Measurements from ENCODE around the gene AGXT. TPM values are rescaled to one million over a fixed set of nuclear protein-coding genes. Genes with fewer than 3 reads are reported as not detected.

AGXT gene
- total RNA-seq, 1 donor from 2014 or later: not detected

DNA sequence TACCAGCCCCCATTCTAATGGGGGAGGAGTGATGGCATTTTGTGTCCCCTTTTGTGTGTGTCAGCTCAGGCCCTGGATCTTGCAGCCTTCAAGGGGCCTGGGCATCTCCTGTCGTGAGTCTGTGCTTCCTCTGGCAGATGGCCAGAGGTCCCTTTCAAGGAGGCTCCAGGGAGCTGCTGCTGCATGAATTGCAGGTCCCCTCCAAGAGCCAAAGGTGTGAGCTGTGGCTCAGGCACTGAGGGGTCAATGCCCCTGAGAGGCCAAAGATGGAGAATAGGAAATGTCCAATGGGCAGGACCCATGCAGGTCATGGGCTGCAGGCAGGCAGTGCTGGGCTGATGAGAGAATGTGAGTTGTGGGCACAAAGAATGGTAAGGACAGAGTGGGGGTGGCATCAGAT is 16.9 kb downstream of the AGXT start:
- intact Hi-C loops (cut with micrococcal nuclease): no loop called here

- intact Hi-C loops (cut with micrococcal nuclease): no loop called here
Observed at GRCh38 chr2:240886023-240886565, 17.5 kb downstream of the AGXT start.

GRCh38 chr2:240886678-240887609 is 18.3 kb downstream of the AGXT start:
- intact Hi-C loops (cut with micrococcal nuclease): no loop called here

- intact Hi-C loops (cut with micrococcal nuclease): no loop called here
Observed at GRCh38 chr2:240887631-240888030, 19.0 kb downstream of the AGXT start.

DNA sequence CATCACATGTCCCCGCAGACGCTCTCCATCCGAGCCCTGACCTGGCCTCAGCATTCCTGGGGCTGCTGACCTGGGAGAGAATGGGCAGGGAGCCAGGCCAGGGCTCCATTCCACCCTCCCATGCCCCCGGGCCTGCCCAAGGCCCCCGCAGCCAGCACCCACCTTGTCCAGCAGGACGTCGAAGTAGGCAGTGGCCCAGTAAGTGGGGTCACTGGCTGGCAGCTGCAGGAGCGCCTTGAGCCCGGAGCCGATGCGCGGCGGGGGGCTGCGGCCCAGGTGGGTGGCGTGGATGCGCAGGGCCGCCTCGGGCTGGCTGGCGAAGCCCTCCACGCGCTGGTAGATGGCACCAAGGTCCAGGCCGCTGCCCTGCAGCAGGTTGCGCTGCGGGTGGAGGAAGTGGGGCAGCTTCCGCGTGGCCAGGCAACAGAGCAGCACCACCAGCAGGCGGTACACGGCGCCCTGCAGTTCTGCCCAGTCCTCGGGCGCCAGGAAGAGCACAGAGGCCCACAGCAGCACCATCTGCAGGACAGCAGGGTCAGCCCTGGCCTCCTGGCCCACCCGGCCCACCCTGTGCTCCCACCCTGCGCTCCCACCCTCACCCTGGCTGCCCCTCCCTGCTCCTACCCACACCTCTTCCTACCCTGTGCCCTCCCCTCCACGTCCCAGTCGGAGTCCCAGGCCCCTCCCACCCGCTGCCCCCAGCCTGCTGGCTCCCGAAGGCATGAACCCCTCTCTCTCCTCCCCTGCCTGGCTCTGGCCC is 19.7 kb downstream of the AGXT start:
- intact Hi-C loops (cut with micrococcal nuclease): no loop called here

DNA sequence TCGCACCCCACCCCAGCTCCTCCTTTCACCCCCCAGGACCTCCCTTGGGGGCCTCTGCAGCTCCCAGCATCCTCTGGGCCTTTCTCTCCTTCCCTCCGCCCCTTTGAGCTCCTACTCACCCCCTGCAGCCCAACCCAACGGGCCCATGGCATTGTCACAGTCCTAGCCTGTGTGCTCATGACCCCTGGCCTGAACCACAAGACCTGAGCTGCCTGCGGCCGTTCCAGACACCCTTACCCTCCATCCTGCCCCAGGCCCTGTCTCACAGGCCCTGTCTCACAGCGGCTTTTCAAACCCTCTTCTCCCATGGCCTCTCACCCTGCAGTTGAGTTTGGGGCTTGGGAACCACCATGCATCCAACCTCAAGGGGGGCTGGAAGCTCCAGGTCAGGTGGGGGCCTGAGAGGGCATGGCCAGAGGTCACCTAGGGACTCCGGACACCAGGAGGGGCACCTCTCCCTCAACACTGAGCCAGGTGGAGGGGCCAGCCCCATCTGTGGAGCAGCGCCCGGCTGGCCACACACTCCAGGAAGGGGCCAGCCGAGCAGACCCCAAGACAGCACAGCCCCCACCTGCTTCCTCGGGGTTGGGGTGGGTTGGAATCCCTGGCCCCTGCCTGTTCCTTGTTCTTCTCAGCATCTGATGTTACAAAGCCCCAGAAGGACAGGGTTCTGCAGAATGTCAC is 20.4 kb downstream of the AGXT start:
- intact Hi-C loops (cut with micrococcal nuclease): no loop called here

GRCh38 chr2:240889601-240890560 is 21.3 kb downstream of the AGXT start:
- intact Hi-C loops (cut with micrococcal nuclease): no loop called here

GRCh38 chr2:240890691-240891090 is 22.1 kb downstream of the AGXT start:
- intact Hi-C loops (cut with micrococcal nuclease): no loop called here

- intact Hi-C loops (cut with micrococcal nuclease): no loop called here
Observed at GRCh38 chr2:240891492-240892340, 23.1 kb downstream of the AGXT start.

DNA sequence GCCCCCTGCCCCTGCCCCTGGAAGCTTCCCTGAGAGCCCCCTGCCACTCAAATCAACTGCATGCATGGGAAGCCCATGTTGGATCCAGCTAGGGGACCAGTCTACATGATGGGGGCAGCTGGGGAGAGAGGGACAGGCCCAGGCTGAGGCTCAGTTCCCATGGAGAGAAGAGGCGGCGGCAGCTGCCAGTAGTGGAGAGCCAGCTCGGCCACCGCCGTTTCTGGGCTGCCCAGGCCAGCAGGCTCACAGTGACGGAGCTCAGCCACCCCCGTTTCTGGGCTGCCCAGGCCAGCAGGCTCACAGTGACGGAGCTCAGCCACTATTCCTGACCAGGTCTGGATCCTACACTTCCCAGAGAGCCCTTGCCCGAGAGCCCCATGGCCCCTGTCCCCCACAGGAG is 23.7 kb downstream of the AGXT start:
- intact Hi-C loops (cut with micrococcal nuclease): no loop called here

DNA sequence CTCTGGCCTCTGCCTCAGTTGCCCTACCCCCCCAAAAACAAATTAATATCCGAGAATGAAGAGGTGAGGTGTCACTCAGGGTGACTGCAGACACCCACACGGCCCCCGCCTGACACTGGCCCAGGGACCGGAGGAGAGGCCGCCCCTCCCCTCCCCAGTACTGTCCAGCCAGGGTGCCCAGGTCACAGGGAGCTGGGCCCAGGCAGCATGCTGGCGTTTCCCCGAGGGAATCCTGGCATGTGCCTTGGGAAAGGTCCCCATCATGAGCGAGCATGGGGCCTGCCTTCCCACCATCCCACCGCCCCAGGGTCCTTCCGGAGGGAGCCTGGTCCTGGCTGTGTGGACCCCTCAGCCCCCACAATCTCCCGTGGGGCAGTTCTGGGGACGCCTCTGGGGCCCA is 24.3 kb downstream of the AGXT start:
- intact Hi-C loops (cut with micrococcal nuclease): no loop called here

GRCh38 chr2:240893363-240893844 is 24.8 kb downstream of the AGXT start:
- intact Hi-C loops (cut with micrococcal nuclease): no loop called here

DNA sequence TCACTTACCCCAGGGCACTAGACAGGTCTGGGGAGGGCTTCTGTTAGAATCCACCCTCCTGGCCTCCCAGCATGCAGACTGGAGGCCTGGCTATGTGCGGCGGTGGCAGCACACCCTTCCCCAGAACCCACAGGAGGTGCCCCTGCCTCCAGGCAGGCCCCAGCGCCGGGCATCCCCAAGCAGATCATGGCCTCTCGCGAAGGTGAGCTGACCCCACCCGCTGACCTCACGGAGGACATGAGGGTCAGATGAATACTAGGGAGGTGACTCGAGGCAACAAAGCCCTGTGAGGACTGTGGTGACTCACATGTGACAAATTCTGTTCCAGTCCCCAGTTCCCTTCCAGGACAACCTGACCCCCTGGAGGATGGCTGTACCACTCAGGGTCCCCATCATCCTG is 25.4 kb downstream of the AGXT start:
- intact Hi-C loops (cut with micrococcal nuclease): no loop called here

DNA sequence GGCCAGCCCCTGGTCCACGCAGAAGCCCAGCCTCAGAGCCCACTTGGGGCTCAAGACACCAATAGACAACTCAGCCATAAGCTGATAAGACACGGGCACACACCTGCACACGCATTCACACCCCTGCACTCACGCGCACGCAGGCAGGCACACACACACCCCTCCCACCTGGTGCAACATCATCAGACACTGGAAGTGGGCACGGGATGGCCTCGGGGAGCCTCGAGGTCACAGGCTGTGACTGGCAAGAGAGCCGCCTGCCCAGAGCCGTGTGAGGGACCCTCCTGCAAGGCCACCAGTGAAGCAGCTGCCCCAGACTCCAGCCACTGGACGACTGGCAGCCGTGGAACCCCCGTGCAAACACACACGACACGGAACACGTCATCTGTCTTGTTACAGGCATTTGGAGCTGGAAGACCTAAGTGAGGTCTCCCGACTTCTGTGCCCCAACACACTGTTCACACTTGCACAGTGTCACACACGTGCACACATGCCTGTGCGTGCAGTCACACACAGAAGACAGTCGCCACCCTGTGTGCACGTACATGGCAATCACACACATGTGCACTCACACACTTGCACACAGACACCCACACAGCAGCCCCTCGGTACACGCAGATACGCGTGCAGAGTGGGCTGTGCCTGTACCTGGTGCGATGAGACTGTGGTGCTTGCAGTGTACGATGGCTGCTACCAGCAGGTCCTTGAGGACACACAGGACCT is 26.4 kb downstream of the AGXT start:
- intact Hi-C loops (cut with micrococcal nuclease): no loop called here

DNA sequence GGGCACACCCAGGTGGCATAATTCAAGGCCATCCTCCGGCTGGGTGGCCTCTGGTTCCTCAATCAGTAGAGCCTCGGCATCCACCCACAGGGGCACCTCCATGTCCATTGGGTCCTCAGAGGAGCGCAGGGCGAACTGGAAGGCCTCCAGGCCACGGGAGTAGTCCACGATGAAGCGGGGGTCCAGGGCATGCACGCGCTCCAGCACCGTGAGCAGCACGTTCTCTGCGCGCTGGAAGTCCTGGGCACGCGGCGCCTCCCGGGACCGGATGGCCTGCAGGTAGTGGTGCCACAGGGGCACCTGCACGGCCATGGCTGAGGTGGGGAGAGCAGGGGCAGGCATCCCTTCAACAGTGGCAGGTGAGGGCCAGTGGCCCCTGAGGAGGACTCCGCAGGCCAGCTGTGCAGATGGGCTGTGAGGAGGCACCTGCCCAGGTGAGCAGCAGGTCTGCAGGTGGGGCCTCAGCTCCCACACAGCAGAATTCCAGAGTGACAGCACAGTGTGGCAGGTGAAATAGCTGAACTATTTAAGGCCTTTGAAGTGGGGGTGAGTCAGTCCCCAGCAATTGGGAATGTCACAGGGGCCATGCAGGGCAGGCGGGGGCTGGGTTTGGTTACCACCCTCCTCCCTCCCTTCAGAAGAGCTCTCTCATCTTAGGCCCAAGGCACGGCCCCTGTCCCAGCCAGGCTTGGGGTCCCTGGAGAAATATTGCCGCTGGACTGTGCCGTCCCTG is 27.2 kb downstream of the AGXT start, which contains the start of gene MAB21L4:
MAB21L4 (minus strand) TSS at position 501 of the 733 bp plus-strand sequence; CDS start at position 342, 159 bp downstream.
- intact Hi-C loops (cut with micrococcal nuclease): no loop called here

DNA sequence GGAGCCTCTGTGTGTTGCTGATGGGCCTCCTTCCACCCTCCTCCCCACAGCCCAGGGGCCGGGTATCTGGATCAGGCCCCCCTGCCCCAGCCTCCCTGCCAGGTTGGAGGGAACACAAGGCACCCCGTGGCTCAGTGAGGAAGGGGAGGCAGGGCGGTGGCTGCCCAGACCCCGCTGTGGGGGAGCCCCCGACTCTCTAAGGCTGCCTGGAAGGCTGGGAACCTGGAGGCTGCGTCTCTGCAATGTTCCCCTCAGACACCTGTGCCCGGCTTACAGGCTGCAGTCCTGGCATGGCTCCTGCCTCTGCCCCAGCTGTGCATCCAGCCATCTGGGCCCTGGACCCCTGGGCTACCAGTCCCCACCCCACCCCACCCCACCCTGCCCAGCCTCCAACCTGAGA is 27.8 kb downstream of the AGXT start:
- intact Hi-C loops (cut with micrococcal nuclease): no loop called here

DNA sequence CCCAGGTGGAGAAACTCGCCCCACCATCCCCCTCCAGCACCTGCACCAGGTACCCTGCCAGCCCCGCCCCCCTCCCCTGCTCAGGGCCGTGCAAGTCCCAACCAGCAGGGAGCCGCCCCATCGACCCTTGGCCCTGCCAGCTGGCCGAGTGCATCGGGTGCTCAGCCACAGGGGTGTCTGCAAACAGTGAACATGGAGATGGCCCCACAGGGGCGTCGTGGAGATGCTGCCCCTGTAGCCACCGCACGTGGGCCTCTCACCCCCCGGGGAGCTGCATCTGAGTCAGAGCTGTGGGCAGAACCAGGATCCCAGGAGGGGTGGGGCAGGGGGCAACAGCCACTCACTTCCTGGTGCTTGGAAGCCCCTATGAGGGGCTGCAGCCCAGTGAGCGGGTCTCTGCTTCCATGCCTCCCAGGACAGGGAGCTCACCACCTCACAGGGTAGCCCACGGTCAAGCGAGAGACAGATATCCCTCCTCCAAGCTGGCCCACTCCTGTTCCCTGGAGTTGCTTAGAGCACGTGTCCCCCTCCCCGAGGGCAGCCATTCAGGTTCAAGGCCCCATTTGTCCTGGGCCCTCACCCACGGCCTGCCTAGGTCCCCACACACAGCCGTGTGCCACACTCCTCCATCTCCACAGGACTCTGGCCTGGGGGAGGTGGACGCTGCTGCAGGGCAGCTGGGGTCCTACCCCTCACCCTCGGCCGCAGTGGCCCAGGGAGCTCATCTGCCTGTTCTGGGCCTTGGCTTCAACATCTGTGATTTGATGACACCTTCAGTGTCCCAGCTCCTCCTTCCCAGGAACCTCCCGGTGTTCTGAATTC is 28.5 kb downstream of the AGXT start:
- intact Hi-C loops (cut with micrococcal nuclease): no loop called here
